LNCaP clone FGC (cell line): Measurements from ENCODE around the gene TEC.
A peak's percentile ranks its signal among the peaks of the same experiment; 100 is the strongest.
"Not testable (repeated sequence)": the region's sequence is repeated elsewhere in the genome, so short reads cannot be mapped to it uniquely, and the experiment has no call there.

Experiments
- DNase-seq: peaks from one replicate; pipeline ENCODE4 v3.0.0-alpha.2; 2011; ENCODE audit warnings: low read depth
- H3K4me3 ChIP-seq: 2 replicates; pipeline ENCODE4 v1.5.1; 2011; ENCODE audit warnings: mild to moderate bottlenecking, low read depth, low read length, control low read depth
- CTCF ChIP-seq: IDR thresholded peaks from 2 replicates; pipeline ENCODE4 v1.5.1; 2012; ENCODE audit warnings: mild to moderate bottlenecking; ENCODE audit not compliant: control insufficient read depth, insufficient read depth; ENCODE audit errors: extremely low read depth

The TEC gene

GRCh38 chr4:48169636-48170035, 100.0 kb downstream of the TEC start:
- H3K4me3 ChIP-seq = no peak overlapping the region
- no peak for TF ChIP-seq CTCF
- DNase-seq = no peak

GRCh38 chr4:48167538-48168263, 101.9 kb downstream of the TEC start:
- no peak for DNase-seq
- no peak overlapping the region for H3K4me3 ChIP-seq
- no peak for TF ChIP-seq CTCF

GRCh38 chr4:48164561-48164960, 105.1 kb downstream of the TEC start:
- H3K4me3 ChIP-seq, DNase-seq: not testable (repeated sequence)

GRCh38 chr4:48163746-48164145, 105.9 kb downstream of the TEC start:
- no peak for DNase-seq

GRCh38 chr4:48162162-48162561, 107.5 kb downstream of the TEC start:
- TF ChIP-seq CTCF = no peak
- no peak for DNase-seq
- no peak overlapping the region for H3K4me3 ChIP-seq

More at GRCh38 chr4:48163746-48164145, 105.9 kb downstream of the TEC start:
- TF ChIP-seq CTCF = no peak
- peak overlapping the region; percentile 12; the same call in 1 of the 2 replicates for H3K4me3 ChIP-seq

- H3K4me3 ChIP-seq = no peak overlapping the region
- TF ChIP-seq CTCF = no peak
- DNase-seq = no peak
Observed at GRCh38 chr4:48157271-48157670, 112.4 kb downstream of the TEC start.

GRCh38 chr4:48156423-48156822, 113.2 kb downstream of the TEC start:
- no peak for DNase-seq
- TF ChIP-seq CTCF = no peak
- no peak overlapping the region for H3K4me3 ChIP-seq
